GM21619 (cell line): ENCODE measurements around the gene RFX5.
"Not testable (repeated sequence)": the region's sequence is repeated elsewhere in the genome, so short reads cannot be mapped to it uniquely, and the experiment has no call there.

Experiments
- ATAC-seq: cut with Tn5 transposase; IDR thresholded peaks from one replicate; pipeline ENCODE4 v1.9.1; 2021; ENCODE audit not compliant: unreplicated experiment

Gene RFX5

GRCh38 chr1:151362308-151363155, 15.5 kb upstream of the RFX5 start:
- ATAC-seq, result no peak

GRCh38 chr1:151361883-151362282, 14.8 kb upstream of the RFX5 start:
- no peak for ATAC-seq

- no peak for ATAC-seq
These were observed 9.6 kb upstream of the RFX5 start for GRCh38 chr1:151356696-151357095.

GRCh38 chr1:151352021-151352718, 5.1 kb upstream of the RFX5 start:
- ATAC-seq, result no peak

- not testable (repeated sequence) for ATAC-seq
These were observed 3.3 kb upstream of the RFX5 start for GRCh38 chr1:151350323-151350722.

- no peak for ATAC-seq
These were observed 633 bp upstream of the RFX5 start for GRCh38 chr1:151347523-151348246.

GRCh38 chr1:151346082-151346768, 827 bp downstream of the RFX5 start:
- ATAC-seq, result no peak

- no peak for ATAC-seq
These were observed 2.8 kb downstream of the RFX5 start for GRCh38 chr1:151344291-151344690.

GRCh38 chr1:151343587-151343986, 3.5 kb downstream of the RFX5 start:
- no peak for ATAC-seq

- ATAC-seq, result no peak
These were observed 4.5 kb downstream of the RFX5 start for GRCh38 chr1:151342569-151342968.

- ATAC-seq, result no peak
These were observed 5.0 kb downstream of the RFX5 start for GRCh38 chr1:151342021-151342420.

- no peak for ATAC-seq
These were observed 5.9 kb downstream of the RFX5 start for GRCh38 chr1:151340870-151341754.

GRCh38 chr1:151336556-151336955, 10.5 kb downstream of the RFX5 start:
- ATAC-seq, result no peak

- no peak for ATAC-seq
These were observed 12.2 kb downstream of the RFX5 start for GRCh38 chr1:151334822-151335221.

GRCh38 chr1:151327903-151328674, 19.0 kb downstream of the RFX5 start:
- peak; percentile 12 for ATAC-seq

- peak; percentile 78 for ATAC-seq
These were observed 19.7 kb downstream of the RFX5 start, which contains the start of gene PI4KB for GRCh38 chr1:151327223-151327902. Gene PI4KB, minus strand, starts transcription at chr1:151327416. Its CDS starts 10,935 bp downstream, at chr1:151316481.

- ATAC-seq, result peak; percentile 49
These were observed 20.3 kb downstream of the RFX5 start for GRCh38 chr1:151326619-151327222.
